ENCODE measurements around the gene NEURL2. TPM values are rescaled to one million over a fixed set of nuclear protein-coding genes. Genes with fewer than 3 reads are reported as not detected.

The NEURL2 gene
- total RNA-seq, 4 donors from 2014 or later = 12.6 to 17.4 (median 16.1) TPM

GRCh38 chr20:45890077-45890984, 677 bp downstream of the NEURL2 start:
- Histone ChIP-seq H3K9me3 (no peaks in the 10 kb centered on the region), H3K36me3 (peaks cover 0 to 9% of the 10 kb centered on the region in 2 donors), H3K27ac (peak overlapping the region; percentile 66 to 79 (median 68)), H3K4me1 (peaks cover 10 to 24% of the 10 kb centered on the region in 2 donors), H3K27me3 (no peaks in the 10 kb centered on the region), H3K4me3 (replicated peaks in 1 of 3) (peak overlapping the region; percentile 16 to 81 (median 67))
- intact Hi-C loops (cut with DNase I) = loop anchor here (5.0 kb wide), 1 partner anchor 42 kb away; the partner anchor contains the start of gene PCIF1
- TF ChIP-seq POLR2A (IDR thresholded peaks at IDR 0.05) (no peak), CTCF (IDR thresholded peaks at IDR 0.05) (peak; percentile 11 to 61 (median 34))
- 1 to 2% methylated on average over 22 to 32 of the region's 79 CpGs for WGBS, 2 donors
- DNase-seq = peak; percentile 79 to 82

- no peak for DNase-seq
- 83 to 96% methylated on average over 2 to 3 of the region's 3 CpGs for WGBS, 2 donors
- Histone ChIP-seq H3K9me3 (no peaks in the 10 kb centered on the region), H3K27ac (no peak overlapping the region), H3K36me3 (peaks cover 4 to 5% of the 10 kb centered on the region in 2 donors), H3K4me1 (peaks cover 10 to 28% of the 10 kb centered on the region in 2 donors), H3K27me3 (no peaks in the 10 kb centered on the region), H3K4me3 (replicated peaks in 1 of 3) (no peak overlapping the region)
- intact Hi-C loops (cut with DNase I) = no loop called here
- no peak for TF ChIP-seq POLR2A (IDR thresholded peaks at IDR 0.05)
- TF ChIP-seq CTCF (IDR thresholded peaks at IDR 0.05) = no peak
Measured at GRCh38 chr20:45888681-45889080, 2.3 kb downstream of the NEURL2 start.

- TF ChIP-seq CTCF (IDR thresholded peaks at IDR 0.05) (no peak), POLR2A (IDR thresholded peaks at IDR 0.05) (no peak)
- DNase-seq = no peak
- WGBS, 2 donors = 87 to 98% methylated on average over 8 of the region's 8 CpGs
- Histone ChIP-seq H3K9me3 (no peaks in the 10 kb centered on the region), H3K36me3 (peaks cover 9 to 14% of the 10 kb centered on the region in 2 donors), H3K27me3 (no peaks in the 10 kb centered on the region), H3K27ac (no peak within 1 kb of the TSS), H3K4me3 (replicated peaks in 1 of 3) (no peak within 1 kb of the TSS), H3K4me1 (peaks cover 10 to 26% of the 10 kb centered on the region in 2 donors)
- intact Hi-C loops (cut with DNase I) = no loop called here
Measured at GRCh38 chr20:45887346-45887715, 3.7 kb downstream of the NEURL2 start, which contains the start of gene SPATA25. SPATA25 (minus strand) TSS chr20:45887622; CDS start chr20:45887590, 32 bp downstream.

GRCh38 chr20:45886590-45887345, 4.2 kb downstream of the NEURL2 start:
- DNase-seq = no peak
- peaks cover 9 to 14% of the 10 kb centered on the region in 2 donors for H3K36me3 ChIP-seq
- TF ChIP-seq CTCF (IDR thresholded peaks at IDR 0.05) = no peak
- TF ChIP-seq POLR2A (IDR thresholded peaks at IDR 0.05) = no peak
- H3K27ac ChIP-seq = no peak overlapping the region
- intact Hi-C loops (cut with DNase I) = no loop called here
- no peaks in the 10 kb centered on the region for H3K27me3 ChIP-seq
- no peaks in the 10 kb centered on the region for H3K9me3 ChIP-seq
- H3K4me1 ChIP-seq = peaks cover 8 to 23% of the 10 kb centered on the region in 2 donors
- 93 to 95% methylated on average over 12 to 15 of the region's 19 CpGs for WGBS, 2 donors
- no peak overlapping the region for H3K4me3 ChIP-seq (replicated peaks in 1 of 3)
